NCI-H2081 treated with DMSO at 0.1 percent for 48 hours (cell line): Measurements from ENCODE around the gene NELFA.

Experiments used
- DNase-seq: peaks from one replicate; lab custom pipeline; 2025; lab: John Stamatoyannopoulos, UW

The NELFA gene

DNA sequence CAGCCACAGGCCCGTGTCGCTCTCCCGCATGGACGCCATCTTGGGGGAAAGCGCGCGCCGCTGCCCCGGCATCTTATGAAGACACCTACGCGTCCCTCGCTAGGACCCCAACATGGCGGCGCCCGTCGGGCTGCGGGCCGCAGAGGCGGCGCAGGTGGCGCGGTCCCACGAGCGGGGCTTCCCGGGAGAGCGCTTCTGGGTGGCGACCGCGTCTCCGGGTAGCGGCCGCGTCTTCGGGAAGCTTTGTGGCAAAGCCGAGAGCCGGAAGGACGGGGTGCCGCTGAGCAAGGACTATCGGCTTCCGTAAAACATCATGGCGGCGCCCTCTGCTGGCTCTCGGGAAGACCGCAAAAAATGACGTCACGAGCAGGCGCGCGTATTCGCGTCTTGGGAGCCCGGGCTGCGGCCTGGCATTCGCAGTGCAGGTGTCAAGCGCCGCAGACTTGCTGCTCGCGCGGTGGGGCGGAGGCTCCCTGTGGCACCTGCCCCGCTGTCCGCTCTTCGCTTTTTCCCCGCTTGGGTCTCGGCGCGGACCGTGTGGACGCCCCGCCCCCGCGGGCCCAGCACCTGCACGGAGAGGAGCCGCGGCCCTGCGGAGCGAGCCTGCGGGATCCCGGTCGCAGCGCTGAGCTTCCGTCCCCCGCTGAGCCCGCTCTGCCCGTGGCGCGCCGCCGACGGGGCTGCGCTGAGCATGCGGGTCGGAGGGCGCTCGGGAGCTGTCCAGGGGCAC is at the start of gene NELFA:
Gene NELFA (minus strand): TSS at position 54 of the 730 bp plus-strand sequence. CDS start 15 bp downstream, at position 39.
- DNase-seq, result peak; percentile 86

DNA sequence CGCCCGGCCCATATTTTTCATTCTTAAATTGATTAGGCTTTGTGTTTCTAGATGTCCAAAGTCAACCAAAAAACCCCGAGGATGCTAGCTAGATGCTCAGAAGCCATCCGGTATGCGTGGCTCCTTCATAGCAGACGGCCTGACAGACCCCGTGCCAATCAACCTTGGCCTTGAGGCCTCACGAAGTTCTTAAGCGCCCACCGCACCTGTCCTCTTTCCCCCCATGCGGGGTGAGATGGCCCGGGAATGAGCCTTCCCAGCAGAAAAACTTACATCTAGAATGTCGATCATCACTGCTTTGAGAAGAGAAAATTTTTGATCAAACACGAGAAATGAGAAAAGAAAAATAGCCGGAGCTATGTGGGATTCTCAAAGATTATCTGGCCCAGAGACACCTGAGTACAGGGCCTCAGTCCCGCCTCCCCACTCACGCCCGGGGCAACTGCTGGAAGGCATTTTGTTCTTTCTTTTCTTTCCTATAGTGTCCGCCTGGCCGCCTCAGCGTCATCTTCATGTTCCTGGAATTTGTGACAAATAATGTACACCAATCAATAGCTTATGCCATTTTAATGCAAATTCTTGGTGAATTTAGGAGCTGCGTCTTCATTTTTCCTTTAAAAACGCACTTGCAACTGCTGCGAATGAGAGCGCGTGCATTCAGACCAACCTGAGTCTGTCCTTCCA is 48.8 kb upstream of the NELFA start:
- no peak for DNase-seq

- no peak for DNase-seq
These were observed 45.4 kb upstream of the NELFA start for GRCh38 chr4:2054217-2054616.

DNA sequence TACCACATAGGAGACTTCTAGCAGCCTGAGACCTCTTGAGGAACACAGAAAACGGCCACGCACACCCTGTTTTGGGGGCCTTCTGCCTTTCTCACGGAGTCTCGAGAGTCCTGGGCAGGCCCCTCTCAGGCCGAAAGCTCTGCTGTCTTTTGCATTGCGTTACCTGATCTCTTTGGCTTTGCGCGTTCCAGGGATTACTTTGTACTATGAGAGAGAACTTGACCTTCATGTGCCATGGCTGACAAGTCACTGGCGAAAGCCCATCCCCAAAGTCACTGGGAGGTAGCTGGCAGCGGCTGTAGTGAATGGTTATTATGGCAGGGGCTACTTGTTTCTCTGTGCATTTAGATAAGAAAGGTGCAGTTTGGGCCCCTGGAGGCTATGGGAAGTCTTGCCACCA is 42.3 kb upstream of the NELFA start:
- DNase-seq, result no peak

GRCh38 chr4:2049811-2050210 is 41.0 kb upstream of the NELFA start:
- DNase-seq, result no peak

GRCh38 chr4:2049381-2049780 is 40.6 kb upstream of the NELFA start:
- DNase-seq, result no peak

- no peak for DNase-seq
These were observed 40.1 kb upstream of the NELFA start for GRCh38 chr4:2048831-2049230.

DNA sequence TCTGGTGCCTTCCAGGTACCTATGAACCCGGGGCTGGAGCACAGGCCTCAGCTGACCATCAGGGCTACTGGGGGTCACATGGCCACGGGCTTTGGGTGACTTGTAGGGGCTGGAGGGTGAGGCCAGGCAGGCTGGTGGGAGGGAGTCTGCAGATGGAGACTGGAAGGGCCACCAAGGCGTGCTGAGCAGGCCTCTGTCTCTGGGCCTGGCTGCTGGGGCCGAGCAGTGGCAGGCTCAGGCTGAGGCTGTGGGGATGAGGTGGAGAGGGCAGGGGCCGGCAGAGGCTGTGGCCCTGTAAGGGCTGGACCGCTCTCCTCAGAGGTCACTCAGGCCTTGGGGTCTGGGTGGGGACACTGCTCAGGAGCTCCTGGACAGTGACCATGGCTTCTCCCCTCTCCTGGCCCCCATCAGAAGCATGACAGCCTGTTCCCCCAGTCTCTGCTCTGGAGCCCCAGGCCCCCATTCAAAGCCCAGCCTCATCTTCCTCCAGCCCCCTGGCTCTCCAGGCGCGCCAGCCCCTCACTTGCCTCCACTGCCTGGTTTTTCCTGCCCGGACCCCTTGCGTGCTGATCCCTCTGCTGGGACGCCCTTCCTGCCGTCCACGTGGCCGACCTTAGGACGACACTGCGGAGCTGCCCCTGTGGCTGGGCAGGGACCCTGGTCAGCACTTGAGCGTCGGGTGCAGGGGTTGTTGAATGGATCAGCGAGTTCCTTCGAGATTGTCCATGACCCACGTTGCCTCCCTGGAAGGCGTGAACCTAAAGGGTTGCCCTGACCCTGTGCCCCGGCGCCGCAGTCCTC is 39.2 kb upstream of the NELFA start:
- DNase-seq, result no peak

GRCh38 chr4:2047031-2047660 is 38.4 kb upstream of the NELFA start:
- DNase-seq, result no peak

GRCh38 chr4:2046031-2046961 is 37.5 kb upstream of the NELFA start:
- DNase-seq, result no peak

GRCh38 chr4:2045518-2045951 is 36.8 kb upstream of the NELFA start:
- DNase-seq, result no peak

GRCh38 chr4:2044542-2045517 is 36.1 kb upstream of the NELFA start:
- DNase-seq, result no peak

GRCh38 chr4:2044119-2044485 is 35.3 kb upstream of the NELFA start:
- no peak for DNase-seq

- DNase-seq, result no peak
These were observed 34.8 kb upstream of the NELFA start for GRCh38 chr4:2043396-2044118.

GRCh38 chr4:2042947-2043395 is 34.2 kb upstream of the NELFA start:
- DNase-seq, result no peak

- DNase-seq, result no peak
These were observed 33.6 kb upstream of the NELFA start for GRCh38 chr4:2042204-2042946.

DNA sequence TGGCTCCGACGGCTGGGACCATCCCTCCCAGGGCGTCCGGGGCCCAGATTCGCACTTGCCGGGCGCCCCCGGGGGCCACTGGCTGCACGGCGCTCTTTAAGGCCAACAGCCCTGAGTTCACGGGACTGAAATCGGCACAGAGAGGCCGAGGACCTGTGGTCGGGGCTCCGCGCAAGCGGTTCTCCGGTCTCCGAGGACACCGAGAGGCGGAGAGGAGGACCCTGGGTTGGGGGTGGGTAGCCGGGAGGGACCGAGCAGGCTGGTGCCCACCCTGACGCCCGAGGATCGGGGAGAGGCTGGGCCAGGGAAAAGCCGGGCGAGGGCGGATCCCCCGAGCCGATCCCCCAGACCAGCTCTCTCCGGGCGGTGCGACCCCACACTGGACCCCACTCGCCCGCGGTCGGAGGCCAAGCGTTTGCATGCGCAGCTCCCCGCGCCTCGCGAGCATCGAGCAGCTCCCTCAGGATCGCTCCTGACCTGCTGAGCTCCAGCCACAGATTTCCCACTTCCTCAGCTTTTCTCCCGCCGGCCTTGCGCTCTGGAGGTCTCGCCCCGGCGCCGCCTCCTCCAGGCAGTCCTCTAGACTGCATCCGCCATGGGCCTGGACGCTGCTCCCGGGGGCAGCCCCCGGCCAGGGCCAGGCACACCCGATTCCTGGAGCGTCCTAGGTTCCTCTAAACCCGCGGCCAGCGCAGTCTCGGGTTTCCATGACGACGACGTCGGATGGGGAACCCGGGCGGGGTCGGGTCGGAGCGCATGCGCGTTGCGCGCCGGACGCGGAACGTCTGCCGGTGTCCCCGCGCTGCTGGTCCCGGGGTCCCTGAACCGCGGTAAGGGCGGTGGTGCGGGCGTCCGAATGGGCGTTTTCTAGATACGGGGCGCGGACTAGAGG is 32.7 kb upstream of the NELFA start:
- DNase-seq, result peak; percentile 22
